HG02840 (cell line): ENCODE results near the gene FAT3.

Experiments
- ATAC-seq: cut with Tn5 transposase; IDR thresholded peaks from one replicate; pipeline ENCODE4 v1.9.1; 2021; ENCODE audit warnings: mild to moderate bottlenecking, moderate library complexity, moderate number of reproducible peaks; ENCODE audit not compliant: unreplicated experiment, low FRiP score

Gene FAT3

GRCh38 chr11:92227230-92227814 is 2.7 kb downstream of the FAT3 start:
- no peak for ATAC-seq

- ATAC-seq, result no peak
Measured at GRCh38 chr11:92227959-92228935, 3.6 kb downstream of the FAT3 start.

- no peak for ATAC-seq
Measured at GRCh38 chr11:92236856-92237255, 12.2 kb downstream of the FAT3 start.

GRCh38 chr11:92240916-92241315 is 16.3 kb downstream of the FAT3 start:
- no peak for ATAC-seq

GRCh38 chr11:92245700-92246271 is 21.2 kb downstream of the FAT3 start:
- ATAC-seq, result no peak

- ATAC-seq, result no peak
Measured at GRCh38 chr11:92246630-92247029, 22.0 kb downstream of the FAT3 start.

GRCh38 chr11:92249156-92249753 is 24.6 kb downstream of the FAT3 start:
- ATAC-seq, result no peak

- no peak for ATAC-seq
Measured at GRCh38 chr11:92251980-92252379, 27.4 kb downstream of the FAT3 start.

- ATAC-seq, result no peak
Measured at GRCh38 chr11:92253421-92253820, 28.8 kb downstream of the FAT3 start.

GRCh38 chr11:92253945-92254344 is 29.3 kb downstream of the FAT3 start:
- ATAC-seq, result no peak

- ATAC-seq, result no peak
Measured at GRCh38 chr11:92257536-92257935, 32.9 kb downstream of the FAT3 start.

- no peak for ATAC-seq
Measured at GRCh38 chr11:92259861-92260260, 35.2 kb downstream of the FAT3 start.

GRCh38 chr11:92264350-92264749 is 39.7 kb downstream of the FAT3 start:
- no peak for ATAC-seq

- no peak for ATAC-seq
Measured at GRCh38 chr11:92266806-92267205, 42.2 kb downstream of the FAT3 start.

- ATAC-seq, result no peak
Measured at GRCh38 chr11:92267278-92267677, 42.7 kb downstream of the FAT3 start.

- ATAC-seq, result no peak
Measured at GRCh38 chr11:92267968-92268367, 43.4 kb downstream of the FAT3 start.

- no peak for ATAC-seq
Measured at GRCh38 chr11:92268546-92268945, 43.9 kb downstream of the FAT3 start.

GRCh38 chr11:92269021-92269420 is 44.4 kb downstream of the FAT3 start:
- no peak for ATAC-seq

- no peak for ATAC-seq
Measured at GRCh38 chr11:92269841-92270240, 45.2 kb downstream of the FAT3 start.

- ATAC-seq, result no peak
Measured at GRCh38 chr11:92272651-92273050, 48.0 kb downstream of the FAT3 start.
